ENCODE measurements around the gene NOVA2.

The NOVA2 gene

DNA sequence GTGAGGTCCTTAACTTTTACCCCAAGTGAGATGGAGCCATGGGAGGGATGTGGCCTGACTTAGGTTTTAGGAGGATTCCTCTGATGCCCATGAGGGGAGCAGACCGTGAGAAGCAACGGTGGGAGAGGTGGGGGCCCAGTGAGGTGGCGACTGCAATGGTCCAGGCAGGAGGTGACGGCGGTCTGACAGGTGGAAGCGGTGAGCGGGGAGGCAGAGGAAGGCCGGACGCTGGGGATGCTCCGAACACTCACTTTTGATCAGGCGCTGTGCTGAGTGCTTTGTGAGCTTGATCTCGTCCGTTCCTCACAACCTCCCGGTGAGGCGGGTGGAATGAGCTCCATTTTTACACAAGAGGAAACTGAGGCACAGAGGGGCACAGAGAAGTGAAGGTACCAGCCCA, 11.6 kb downstream of the NOVA2 start:
- DNase-seq (ENCODE audit: low spot score): no peak

DNA sequence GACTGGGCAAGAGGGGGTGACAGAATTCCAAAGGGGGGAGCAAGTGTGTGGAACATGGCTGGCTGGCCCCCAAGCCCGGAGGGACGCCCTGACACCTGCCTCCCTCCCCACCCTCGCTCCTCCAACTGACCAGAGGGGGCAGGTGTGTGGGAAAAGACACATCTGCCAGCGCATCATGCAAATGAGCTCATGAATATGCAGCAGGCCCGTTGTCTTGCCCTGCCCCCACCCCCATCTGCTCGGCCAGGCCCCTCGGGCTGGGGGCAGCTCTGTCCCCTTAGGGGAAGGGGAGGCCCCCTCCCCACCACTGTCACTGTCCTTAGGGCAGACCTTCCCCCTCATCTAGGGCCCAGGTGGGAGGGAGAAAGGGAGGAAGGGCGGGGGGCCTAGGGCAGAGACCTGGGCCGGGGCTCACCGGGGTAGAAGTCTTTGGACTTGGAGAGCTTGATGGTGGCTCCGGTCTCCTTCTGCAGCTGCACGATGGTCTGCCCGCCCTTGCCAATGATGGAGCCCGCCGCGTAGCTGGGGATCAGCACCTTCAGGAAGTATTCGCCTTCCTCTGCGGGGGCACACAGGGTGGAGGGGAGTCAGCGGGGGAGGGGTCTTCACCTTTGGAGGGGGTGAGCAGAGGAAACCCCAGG, 12.9 kb downstream of the NOVA2 start:
- no peak for DNase-seq (ENCODE audit: low spot score)

- DNase-seq (ENCODE audit: low spot score): no peak
Measured at GRCh38 chr19:45959517-45960025, 14.1 kb downstream of the NOVA2 start.

- no peak for DNase-seq (ENCODE audit: low spot score)
Measured at GRCh38 chr19:45958769-45959516, 14.7 kb downstream of the NOVA2 start.

- no peak for DNase-seq (ENCODE audit: low spot score)
Measured at GRCh38 chr19:45958320-45958719, 15.3 kb downstream of the NOVA2 start.

DNA sequence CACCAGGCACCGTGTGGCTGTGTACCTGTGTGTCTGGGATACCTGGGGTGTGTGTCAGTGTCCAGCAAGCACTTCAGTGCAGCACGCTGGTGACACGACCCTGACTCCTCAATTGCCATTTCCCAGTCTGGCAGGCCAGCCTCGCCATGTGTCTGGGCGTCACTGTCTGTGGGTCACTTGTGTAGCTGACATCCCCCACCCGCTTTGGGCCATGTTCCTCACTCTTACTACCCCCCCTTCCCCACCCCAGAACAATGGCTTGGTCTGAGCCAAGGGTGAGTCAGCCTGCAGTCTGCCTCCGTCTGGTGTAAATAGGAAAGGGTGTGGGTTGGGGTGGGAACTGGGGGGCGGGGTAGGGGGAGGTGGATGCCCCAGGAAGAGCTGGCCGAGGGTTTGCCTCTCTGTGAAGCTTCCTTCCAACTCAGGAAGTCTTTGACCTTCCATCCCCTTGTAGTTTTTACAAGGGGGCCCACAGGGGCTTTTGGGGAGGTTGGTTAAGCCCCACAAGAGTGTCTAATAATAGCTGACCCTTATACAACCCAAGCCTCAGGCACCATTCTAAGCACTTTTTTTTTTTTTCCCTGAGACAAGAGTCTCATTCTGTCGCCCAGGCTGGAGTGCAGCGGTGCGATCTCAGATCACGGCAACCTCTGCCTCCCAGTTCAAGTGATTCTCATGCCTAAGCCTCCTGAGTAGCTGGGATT, 17.6 kb downstream of the NOVA2 start:
- DNase-seq (ENCODE audit: low spot score): no peak

DNA sequence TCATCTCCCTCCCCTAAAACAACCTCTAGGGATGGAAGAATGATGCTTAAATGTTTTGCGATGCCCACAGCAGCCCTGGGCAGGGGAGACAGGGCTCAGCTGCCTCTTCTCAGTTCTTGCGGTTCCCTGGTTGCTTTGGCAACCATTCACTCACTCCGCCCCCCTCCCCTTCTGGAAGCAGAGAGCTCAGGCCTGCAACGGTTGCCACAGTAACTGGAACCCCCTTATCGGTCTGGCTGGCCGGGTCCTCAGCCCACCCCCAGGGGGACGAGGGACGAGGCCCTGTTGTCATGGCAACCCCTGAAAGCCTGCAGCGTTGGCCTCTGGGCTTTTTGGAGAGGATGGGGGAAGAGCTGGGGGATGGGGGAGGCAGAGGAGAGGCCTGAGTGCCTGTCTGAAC, 19.5 kb downstream of the NOVA2 start:
- DNase-seq (ENCODE audit: low spot score): no peak

GRCh38 chr19:45953676-45954075, 20.0 kb downstream of the NOVA2 start:
- DNase-seq (ENCODE audit: low spot score): no peak

DNA sequence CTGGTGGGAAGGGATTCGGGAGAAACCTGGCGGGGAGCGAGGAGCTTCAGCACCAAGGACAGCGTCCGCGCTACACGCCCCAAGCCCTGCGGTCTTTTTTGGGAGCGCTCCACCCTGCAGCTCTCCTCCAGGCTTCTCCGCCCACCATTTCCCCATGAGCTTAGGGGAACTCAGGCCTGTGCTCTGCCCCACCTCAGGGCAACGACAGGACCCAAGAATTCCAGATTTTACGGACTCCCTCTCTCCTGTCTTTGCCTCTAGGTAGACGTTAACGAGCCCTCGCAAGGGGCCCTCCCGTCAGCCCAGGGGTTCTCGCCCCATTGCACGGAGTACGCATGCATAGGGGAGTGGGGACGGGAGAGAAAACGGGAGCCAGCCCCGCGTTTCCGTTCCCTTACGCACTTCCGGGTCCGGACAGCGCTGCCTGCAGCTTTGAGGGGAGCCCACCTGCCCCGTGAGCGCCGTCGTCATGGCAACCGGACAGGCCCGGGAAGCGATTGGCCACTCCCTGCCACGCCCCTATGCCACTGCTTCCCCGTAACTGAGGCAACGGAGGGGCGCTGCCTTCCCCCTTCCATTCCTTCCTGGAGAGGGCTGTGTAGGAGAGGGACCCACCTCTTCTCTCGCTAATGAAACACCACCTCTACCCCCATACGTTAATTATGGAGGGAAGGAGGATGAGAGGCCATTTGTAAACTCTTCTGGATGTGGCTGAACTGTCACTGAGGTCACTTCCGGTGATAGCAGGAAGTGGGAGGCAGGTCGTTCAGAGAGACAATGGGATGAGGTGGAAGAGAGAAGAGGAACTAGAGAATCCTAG, 20.8 kb downstream of the NOVA2 start:
- peak; percentile 84 for DNase-seq (ENCODE audit: low spot score)

DNA sequence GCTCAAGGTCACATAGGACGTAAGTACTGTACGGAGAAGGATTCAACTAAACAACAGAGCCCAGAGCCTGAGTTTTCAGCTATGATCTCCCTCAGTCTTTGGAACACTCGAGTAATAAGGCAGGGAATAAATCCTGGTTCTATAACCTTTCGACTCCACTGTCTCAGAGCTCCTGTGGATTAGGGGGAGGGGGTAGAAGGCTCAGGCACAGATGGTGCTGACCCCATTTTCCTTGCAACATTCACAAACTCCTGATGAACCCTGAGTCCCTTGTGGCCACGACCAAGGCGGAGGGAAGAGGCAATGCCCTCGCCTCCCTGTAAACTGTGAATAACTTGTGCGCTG, 21.4 kb downstream of the NOVA2 start:
- no peak for DNase-seq (ENCODE audit: low spot score)

DNA sequence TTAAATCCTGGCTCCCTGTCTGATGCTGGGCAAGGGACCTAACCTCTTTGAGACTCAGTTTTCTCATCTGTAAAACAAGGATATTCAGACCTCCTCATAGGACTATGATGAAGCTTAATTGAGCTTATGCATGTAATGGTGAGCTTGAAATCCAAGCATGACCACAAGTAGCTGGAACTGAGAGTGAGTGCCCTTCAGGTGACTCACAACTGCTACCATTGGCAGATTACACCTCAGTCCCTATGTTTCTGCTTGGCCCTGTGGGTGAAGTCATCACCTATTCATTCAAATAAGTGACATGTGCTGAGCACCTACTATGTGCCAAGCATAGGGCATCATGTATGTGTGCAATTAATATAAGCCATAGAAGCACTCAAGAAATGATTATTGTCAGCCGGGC, 25.7 kb downstream of the NOVA2 start:
- DNase-seq (ENCODE audit: low spot score): peak; percentile 42

DNA sequence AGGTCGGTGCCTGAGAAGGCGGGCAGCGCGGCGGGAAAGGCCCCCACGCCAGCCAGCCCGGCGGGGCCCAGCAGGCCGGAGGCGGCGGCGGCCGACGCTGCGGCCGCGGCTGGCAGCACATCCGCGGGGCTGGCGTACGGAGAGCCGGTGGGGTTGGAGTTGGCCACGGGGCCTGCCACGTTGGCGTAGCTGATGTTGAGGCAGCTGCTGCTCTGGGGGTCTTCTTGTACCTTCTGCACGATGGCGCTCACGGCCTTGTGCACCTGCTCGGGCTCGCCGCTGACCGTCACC, 33.2 kb downstream of the NOVA2 start:
- DNase-seq (ENCODE audit: low spot score): no peak

GRCh38 chr19:45939792-45940514, 33.7 kb downstream of the NOVA2 start:
- no peak for DNase-seq (ENCODE audit: low spot score)

DNA sequence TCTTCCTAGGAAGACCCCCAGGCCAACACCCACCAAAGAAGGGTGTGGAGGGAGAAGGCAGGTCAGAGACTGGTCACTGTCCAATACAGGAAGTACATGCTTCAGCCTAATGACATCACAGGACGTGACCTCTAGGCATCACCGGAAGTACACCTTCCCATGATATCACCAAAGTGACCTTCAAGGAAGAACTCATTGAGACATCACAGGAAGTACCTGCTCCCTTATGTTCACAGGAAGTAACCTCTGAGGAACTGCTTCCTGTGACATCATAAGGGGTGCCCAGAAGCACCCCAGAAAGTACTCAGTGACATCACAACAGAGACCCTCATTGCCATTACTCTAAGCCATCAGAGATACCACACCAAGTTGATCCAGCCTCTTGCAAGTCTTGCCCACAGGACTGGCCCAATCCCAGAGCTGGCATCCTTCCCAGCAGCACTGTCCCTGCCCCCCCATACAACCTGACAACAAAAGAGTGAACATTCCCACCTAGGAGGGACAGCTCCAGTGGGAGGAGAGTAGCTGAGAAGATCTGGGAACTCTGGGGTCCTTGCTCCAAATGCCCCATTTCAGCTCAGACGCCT, 34.8 kb downstream of the NOVA2 start:
- no peak for DNase-seq (ENCODE audit: low spot score)

DNA sequence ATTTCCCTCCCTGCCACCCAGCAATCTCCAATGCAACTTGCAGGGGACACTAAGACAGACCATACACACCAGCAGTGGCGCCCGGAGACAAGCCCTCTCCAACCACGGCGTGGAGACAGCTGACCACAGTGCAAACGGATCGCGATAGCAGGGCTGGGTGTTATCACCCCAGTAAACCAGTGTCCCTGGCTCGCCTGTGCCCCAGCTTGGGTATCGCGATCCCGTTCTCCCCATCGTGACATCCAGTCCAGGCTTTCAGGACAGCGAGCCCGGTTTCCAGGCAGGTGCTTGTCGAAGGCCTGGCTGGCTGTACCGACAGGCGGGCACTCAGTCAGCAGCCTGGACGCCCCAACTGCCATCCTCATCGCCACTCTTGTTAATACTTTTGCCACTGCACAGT, 38.4 kb downstream of the NOVA2 start:
- no peak for DNase-seq (ENCODE audit: low spot score)

- no peak for DNase-seq (ENCODE audit: low spot score)
Measured at GRCh38 chr19:45934551-45935230, 39.0 kb downstream of the NOVA2 start.

- DNase-seq (ENCODE audit: low spot score): no peak
Measured at GRCh38 chr19:45933759-45934158, 39.9 kb downstream of the NOVA2 start.

- no peak for DNase-seq (ENCODE audit: low spot score)
Measured at GRCh38 chr19:45931055-45931454, 42.6 kb downstream of the NOVA2 start.

DNA sequence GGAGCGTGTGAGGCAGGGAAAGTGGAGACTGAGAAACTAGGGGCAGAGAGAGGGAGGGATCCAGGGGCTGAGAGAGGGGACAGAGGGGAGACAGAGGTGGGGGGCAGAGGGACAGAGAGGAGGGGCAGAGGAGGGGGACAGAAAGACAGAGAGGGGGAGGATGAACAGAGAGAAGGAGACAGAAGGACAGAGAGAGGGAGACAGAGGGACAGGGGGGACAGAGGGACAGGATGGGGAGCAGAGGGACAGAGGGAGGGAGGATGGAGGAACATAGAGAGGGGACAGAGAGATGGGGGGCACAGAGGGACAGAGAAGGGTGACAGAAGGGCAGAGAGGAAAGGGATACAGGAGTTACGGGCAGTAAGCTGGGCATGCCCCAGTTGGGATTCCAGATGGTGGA, 44.4 kb downstream of the NOVA2 start:
- no peak for DNase-seq (ENCODE audit: low spot score)

- DNase-seq (ENCODE audit: low spot score): peak; percentile 99
Measured at GRCh38 chr19:45927565-45928261, 46.0 kb downstream of the NOVA2 start.
